ENCODE results near the gene LRP2.

- TF ChIP-seq, protein P1, sequence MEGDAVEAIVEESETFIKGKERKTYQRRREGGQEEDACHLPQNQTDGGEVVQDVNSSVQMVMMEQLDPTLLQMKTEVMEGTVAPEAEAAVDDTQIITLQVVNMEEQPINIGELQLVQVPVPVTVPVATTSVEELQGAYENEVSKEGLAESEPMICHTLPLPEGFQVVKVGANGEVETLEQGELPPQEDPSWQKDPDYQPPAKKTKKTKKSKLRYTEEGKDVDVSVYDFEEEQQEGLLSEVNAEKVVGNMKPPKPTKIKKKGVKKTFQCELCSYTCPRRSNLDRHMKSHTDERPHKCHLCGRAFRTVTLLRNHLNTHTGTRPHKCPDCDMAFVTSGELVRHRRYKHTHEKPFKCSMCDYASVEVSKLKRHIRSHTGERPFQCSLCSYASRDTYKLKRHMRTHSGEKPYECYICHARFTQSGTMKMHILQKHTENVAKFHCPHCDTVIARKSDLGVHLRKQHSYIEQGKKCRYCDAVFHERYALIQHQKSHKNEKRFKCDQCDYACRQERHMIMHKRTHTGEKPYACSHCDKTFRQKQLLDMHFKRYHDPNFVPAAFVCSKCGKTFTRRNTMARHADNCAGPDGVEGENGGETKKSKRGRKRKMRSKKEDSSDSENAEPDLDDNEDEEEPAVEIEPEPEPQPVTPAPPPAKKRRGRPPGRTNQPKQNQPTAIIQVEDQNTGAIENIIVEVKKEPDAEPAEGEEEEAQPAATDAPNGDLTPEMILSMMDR (IDR thresholded peaks at IDR 0.05), result no peak
- no peak for TF ChIP-seq POLR2AphosphoS5 (IDR thresholded peaks at IDR 0.05)
These were observed 76.7 kb downstream of the LRP2 start for GRCh38 chr2:169285531-169286235.

All from stomach (tissue), 4 donors.